Esophagus muscularis mucosa (tissue), 4 donors: Measurements from ENCODE around the gene MUC5B. TPM values are rescaled to one million over a fixed set of nuclear protein-coding genes. Genes with fewer than 3 reads are reported as not detected.
A peak's percentile ranks its signal among the peaks of the same experiment; 100 is the strongest.

ENCODE experiments used
- DNase-seq: peaks from one replicate; pipeline ENCODE4 v3.0.0-alpha.2; 2017; ENCODE audit errors: extremely low spot score
- H3K27ac ChIP-seq, 4 donors: fragments of 200-600 bp; sonication (generic); replicated peaks in 1 of 4; 1 replicate in 3 of 4; 2 replicates in 1 of 4; pipeline ENCODE4 v1.5.1; 2016 to 2019; ENCODE audit warnings: mild to moderate bottlenecking in 1 of 4
- H3K27me3 ChIP-seq, 4 donors: fragments of 200-600 bp; sonication (generic); one replicate each; pipeline versions ENCODE4 v1.5.1 to v1.6.0; 2016 to 2019
- H3K36me3 ChIP-seq, 4 donors: fragments of 200-600 bp; sonication (generic); one replicate each; pipeline ENCODE4 v1.5.1; 2016 to 2019
- H3K4me1 ChIP-seq, 4 donors: fragments of 200-600 bp; sonication (generic); one replicate each; pipeline ENCODE4 v1.5.1; 2016 to 2019
- H3K4me3 ChIP-seq, 4 donors: fragments of 200-600 bp; sonication (generic); 1 replicate in 2 of 4; 2 replicates in 2 of 4; pipeline ENCODE4 v1.5.1; 2016 to 2019; ENCODE audit warnings: mild to moderate bottlenecking in 4 of 4, moderate library complexity in 1 of 4
- H3K9me3 ChIP-seq, 4 donors: fragments of 200-600 bp; sonication (generic); 1 replicate in 3 of 4; 2 replicates in 1 of 4; pipeline ENCODE4 v1.5.1; 2016 to 2019
- CTCF ChIP-seq, 3 experiments: fragments of 200-600 bp in 2 of 3; fragments of 450-650 bp in 1 of 3; sonication (generic) in 2 of 3; IDR thresholded peaks; one replicate each; pipeline ENCODE4 v1.5.1; 2017 to 2019; ENCODE audit warnings: antibody characterized with exemption in 3 of 3, mild to moderate bottlenecking in 2 of 3, moderate library complexity in 1 of 3
- EP300 ChIP-seq: sonication (generic); formaldehyde crosslinking; IDR thresholded peaks from one replicate; pipeline ENCODE4 v1.6.1; 2017; ENCODE audit warnings: antibody characterized with exemption
- POLR2A ChIP-seq: fragments of 450-650 bp; IDR thresholded peaks from one replicate; pipeline ENCODE4 v1.6.1; 2017; ENCODE audit warnings: antibody characterized with exemption, moderate library complexity, mild to moderate bottlenecking, low read depth
- POLR2AphosphoS5 ChIP-seq, 2 donors: sonication (generic); formaldehyde crosslinking; IDR thresholded peaks; one replicate each; pipeline ENCODE4 v1.6.1; 2017; ENCODE audit warnings: antibody characterized with exemption in 2 of 2
- WGBS: methylation state at CpG from one replicate; pipeline ENCODE4 v1.1.5; 2018; 5-methylcytosine and 5-hydroxymethylcytosine counted together
- intact Hi-C: fragments of 100-400 bp; cut with DNase I; formaldehyde crosslinking; loops from one replicate; pipeline ENCODE4 v1.15.1; 2023
- total RNA-seq, 4 donors: library from RNA; depleted of rRNA; stranded (reverse); fragments of >200 nt; gene quantifications; one replicate each; pipeline versions ENCODE4 v1.1.0 to v1.2.1, GENCODE V29; 2016

The MUC5B gene
- total RNA-seq, 4 donors from 2014 or later: under 0.01 to 0.45 (median 0.06) TPM; not detected in 1

DNA sequence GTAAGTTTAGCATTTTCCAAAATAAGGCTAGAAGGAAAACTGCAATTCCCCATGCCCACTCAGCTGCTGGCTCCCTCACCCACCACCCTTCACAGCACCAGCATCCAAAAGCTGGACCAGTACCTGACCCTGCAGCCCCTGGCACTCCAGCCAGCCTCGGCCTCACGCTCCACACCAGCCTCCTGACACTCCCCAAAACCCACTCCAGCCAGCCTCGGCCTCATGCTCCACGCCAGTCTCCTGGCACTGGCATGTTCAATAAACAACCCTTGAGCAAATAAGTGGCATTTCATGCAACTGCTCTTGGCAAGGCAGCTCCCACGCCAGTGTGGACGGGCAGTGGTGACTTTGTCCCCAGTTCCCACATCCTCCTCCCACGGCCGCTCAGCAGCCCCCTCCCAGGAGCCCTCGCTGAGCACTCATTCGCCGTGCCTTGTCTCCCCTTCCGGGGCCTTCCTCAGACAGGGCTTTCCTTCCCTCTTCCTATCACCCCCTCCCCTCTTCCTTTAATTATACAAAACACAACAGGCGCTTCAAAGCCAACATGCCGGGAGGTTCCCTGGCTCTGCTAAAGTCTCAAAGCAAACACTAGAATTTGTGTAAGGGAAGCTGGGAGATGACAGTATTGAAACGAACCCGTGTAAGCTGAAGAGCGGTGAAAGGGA, 79.7 kb downstream of the MUC5B start:
- intact Hi-C loops: no loop called here
- no peak overlapping the region for H3K4me3 ChIP-seq
- DNase-seq: no peak

DNA sequence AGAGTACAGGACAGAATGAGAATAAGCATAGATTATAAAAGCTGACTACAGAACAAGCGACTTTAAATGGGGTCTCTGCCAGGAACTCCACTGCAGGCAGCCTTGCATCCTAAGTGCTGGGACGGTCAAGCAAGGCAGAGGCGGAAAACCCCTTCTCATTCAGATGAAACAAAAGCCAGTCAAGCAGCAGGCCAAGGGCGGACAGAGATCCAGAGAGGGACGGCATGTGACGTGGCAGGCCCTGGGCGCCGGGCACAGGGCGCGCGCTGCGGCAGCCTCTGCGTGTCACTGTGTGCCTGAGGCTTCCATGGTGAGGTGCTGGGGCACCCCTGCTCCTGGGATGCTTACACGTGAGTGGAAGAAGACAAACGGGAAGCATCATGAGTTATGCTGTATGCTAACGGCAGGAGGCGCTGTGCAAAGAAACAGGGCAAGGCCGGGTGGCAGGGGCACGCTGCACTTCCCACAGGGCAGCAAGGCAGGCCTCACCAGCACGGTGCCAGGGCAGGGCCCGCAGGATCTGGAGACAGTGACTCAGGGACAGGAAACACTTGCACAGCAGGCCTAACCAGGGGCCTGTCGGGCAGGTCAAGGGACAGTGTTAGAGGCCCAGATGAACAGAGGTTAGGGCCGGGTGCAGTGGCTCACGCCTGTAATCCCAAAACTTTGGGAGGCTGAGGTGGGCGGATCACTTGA, 80.4 kb downstream of the MUC5B start:
- WGBS: 69% methylated on average over 18 of the region's 25 CpGs
- H3K9me3 ChIP-seq: no peaks in the 10 kb centered on the region
- peaks cover 2 to 17% (median 11%) of the 10 kb centered on the region in 4 donors for H3K36me3 ChIP-seq
- H3K4me1 ChIP-seq: peaks cover 67 to 100% (median 98%) of the 10 kb centered on the region in 4 donors
- intact Hi-C loops: no loop called here
- H3K27ac ChIP-seq: peak overlapping the region; percentile 72 to 95 (median 80)
- peak; percentile 42 for DNase-seq
- TF ChIP-seq CTCF (IDR thresholded peaks at IDR 0.05) (peak in 1 of 3 experiments; percentile 7), POLR2AphosphoS5 (IDR thresholded peaks at IDR 0.05) (no peak), EP300 (no peak), POLR2A (no peak)
- no peak overlapping the region for H3K4me3 ChIP-seq
- no peaks in the 10 kb centered on the region for H3K27me3 ChIP-seq

More for the DNA sequence above, 79.7 kb downstream of the MUC5B start:
- no peaks in the 10 kb centered on the region for H3K9me3 ChIP-seq
- peaks cover 67 to 100% (median 98%) of the 10 kb centered on the region in 4 donors for H3K4me1 ChIP-seq
- H3K36me3 ChIP-seq: peaks cover 3 to 22% (median 18%) of the 10 kb centered on the region in 4 donors
- no peaks in the 10 kb centered on the region for H3K27me3 ChIP-seq
- WGBS: 72% methylated on average over 17 of the region's 17 CpGs
- no peak for TF ChIP-seq EP300
- no peak for TF ChIP-seq POLR2A
- no peak for TF ChIP-seq CTCF (IDR thresholded peaks at IDR 0.05)
- TF ChIP-seq POLR2AphosphoS5 (IDR thresholded peaks at IDR 0.05): no peak
- H3K27ac ChIP-seq: peak overlapping the region; percentile 72 to 95 (median 80)

GRCh38 chr11:1303973-1304372, 81.1 kb downstream of the MUC5B start:
- Histone ChIP-seq H3K36me3 (peaks cover 0 to 16% (median 11%) of the 10 kb centered on the region in 4 donors), H3K4me1 (peaks cover 67 to 100% (median 98%) of the 10 kb centered on the region in 4 donors), H3K4me3 (peak overlapping the region in 3 of 4 donors; percentile 7 to 24 (median 12)), H3K27me3 (no peaks in the 10 kb centered on the region), H3K27ac (peak overlapping the region; percentile 72 to 95 (median 80)), H3K9me3 (no peaks in the 10 kb centered on the region)
- 48% methylated on average over 10 of the region's 10 CpGs for WGBS
- peak; percentile 77 for DNase-seq
- TF ChIP-seq POLR2AphosphoS5 (IDR thresholded peaks at IDR 0.05): no peak
- no peak for TF ChIP-seq POLR2A
- no peak for TF ChIP-seq CTCF (IDR thresholded peaks at IDR 0.05)
- no peak for TF ChIP-seq EP300
- intact Hi-C loops: no loop called here

DNA sequence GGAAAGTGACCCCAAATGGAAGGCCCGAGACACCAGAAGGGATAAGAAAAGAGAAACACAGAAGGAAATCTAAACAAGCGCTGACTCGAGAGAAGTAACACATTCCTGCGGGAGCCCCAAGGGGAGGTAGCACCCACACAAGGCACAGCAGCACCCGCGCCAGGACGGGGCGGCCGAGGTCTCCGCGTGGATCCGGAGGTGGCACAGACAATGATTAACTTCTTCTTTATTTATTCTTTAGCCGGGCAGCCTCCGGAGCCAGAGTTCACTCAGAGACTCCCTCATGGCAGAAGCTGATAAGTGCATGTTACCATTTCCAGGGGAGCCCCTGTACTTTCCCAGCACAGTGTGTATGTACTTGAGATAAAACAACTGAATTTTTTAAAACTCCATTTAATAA, 81.5 kb downstream of the MUC5B start:
- intact Hi-C loops: no loop called here
- peak overlapping the region in 3 of 4 donors; percentile 7 to 24 (median 12) for H3K4me3 ChIP-seq
- no peak for TF ChIP-seq POLR2A
- no peak for TF ChIP-seq EP300
- TF ChIP-seq POLR2AphosphoS5 (IDR thresholded peaks at IDR 0.05): no peak
- no peak for TF ChIP-seq CTCF (IDR thresholded peaks at IDR 0.05)
- H3K9me3 ChIP-seq: no peaks in the 10 kb centered on the region
- peaks cover 0 to 16% (median 11%) of the 10 kb centered on the region in 4 donors for H3K36me3 ChIP-seq
- peak; percentile 81 for DNase-seq
- H3K27me3 ChIP-seq: no peaks in the 10 kb centered on the region
- H3K27ac ChIP-seq: peak overlapping the region; percentile 72 to 95 (median 80)
- H3K4me1 ChIP-seq: peaks cover 64 to 98% (median 94%) of the 10 kb centered on the region in 4 donors
- 56% methylated on average over 14 of the region's 14 CpGs for WGBS
